ENCODE data around the gene MEN1.

DNA sequence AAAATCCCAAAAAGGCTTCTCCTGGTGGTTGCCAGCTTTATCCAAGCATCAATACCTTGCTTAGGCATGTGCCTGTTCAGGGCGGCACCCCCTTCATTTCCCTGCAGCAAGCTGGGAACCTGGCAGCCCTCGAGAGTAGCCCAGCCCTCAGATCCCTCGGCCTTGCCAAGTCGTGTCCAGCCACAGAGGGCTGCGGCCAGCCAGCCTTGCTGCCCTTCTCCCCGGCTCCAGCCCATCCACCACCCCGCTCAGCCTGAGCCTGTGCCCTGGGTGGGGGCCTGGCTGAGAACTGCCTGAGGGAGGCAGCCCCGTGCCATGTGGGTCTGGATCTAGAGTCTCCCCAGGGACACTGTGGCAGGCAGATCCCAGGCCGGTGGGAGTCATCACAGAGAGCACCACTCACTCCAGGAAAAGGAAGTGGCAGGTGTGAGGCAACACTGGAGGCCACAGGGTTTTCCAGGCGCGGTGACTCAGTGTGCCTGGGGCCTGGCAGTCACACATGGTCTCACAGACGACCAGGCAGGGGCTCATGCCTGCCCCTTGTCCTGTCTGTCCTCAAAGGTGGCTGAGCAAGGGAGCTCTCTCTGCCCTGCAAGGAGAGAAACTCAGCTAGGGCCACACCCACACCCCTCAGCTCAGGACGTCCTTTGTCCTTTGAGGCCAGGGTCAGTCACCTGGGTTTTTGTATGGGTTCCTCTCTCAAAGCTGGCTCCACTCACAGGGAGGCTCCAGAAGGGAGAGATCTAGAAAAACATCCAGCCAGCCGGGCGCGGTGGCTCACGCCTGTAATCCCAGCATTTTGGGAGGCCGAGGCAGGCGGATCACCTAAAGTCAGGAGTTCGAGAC, 46.3 kb upstream of the MEN1 start:
- TF ChIP-seq, protein P1, sequence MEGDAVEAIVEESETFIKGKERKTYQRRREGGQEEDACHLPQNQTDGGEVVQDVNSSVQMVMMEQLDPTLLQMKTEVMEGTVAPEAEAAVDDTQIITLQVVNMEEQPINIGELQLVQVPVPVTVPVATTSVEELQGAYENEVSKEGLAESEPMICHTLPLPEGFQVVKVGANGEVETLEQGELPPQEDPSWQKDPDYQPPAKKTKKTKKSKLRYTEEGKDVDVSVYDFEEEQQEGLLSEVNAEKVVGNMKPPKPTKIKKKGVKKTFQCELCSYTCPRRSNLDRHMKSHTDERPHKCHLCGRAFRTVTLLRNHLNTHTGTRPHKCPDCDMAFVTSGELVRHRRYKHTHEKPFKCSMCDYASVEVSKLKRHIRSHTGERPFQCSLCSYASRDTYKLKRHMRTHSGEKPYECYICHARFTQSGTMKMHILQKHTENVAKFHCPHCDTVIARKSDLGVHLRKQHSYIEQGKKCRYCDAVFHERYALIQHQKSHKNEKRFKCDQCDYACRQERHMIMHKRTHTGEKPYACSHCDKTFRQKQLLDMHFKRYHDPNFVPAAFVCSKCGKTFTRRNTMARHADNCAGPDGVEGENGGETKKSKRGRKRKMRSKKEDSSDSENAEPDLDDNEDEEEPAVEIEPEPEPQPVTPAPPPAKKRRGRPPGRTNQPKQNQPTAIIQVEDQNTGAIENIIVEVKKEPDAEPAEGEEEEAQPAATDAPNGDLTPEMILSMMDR (IDR thresholded peaks at IDR 0.05), result no peak
- TF ChIP-seq POLR2A (IDR thresholded peaks at IDR 0.05), result peak; percentile 47
